Left renal cortex interstitium (tissue), 4 donors: ENCODE data around the gene RIMBP2. TPM values are rescaled to one million over a fixed set of nuclear protein-coding genes. Genes with fewer than 3 reads are reported as not detected.

Experiments
- DNase-seq, 4 donors: peaks; one replicate each; pipeline ENCODE4 v3.0.0-alpha.2; 2013; ENCODE audit warnings: low read depth in 4 of 4, low spot score in 2 of 4, missing footprints in 1 of 4
- polyA plus RNA-seq, 4 donors: library from polyadenylated mRNA; unstranded; fragments of 120-200 nt; gene quantifications; one replicate each; pipeline ENCODE4 v1.2.1, GENCODE V29; 2013; ENCODE audit not compliant: insufficient read length in 4 of 4

The RIMBP2 gene
- polyA plus RNA-seq, 4 donors: 12.7 to 24.3 (median 16.3) TPM

GRCh38 chr12:130577351-130577750, 138.7 kb downstream of the RIMBP2 start:
- DNase-seq: no peak

- DNase-seq: no peak
Observed at GRCh38 chr12:130576371-130576816, 139.7 kb downstream of the RIMBP2 start.

- DNase-seq: no peak
Observed at GRCh38 chr12:130574402-130574801, 141.7 kb downstream of the RIMBP2 start.

GRCh38 chr12:130573766-130574165, 142.3 kb downstream of the RIMBP2 start:
- DNase-seq: no peak

- DNase-seq: no peak
Observed at GRCh38 chr12:130573235-130573634, 142.9 kb downstream of the RIMBP2 start.

GRCh38 chr12:130572553-130572952, 143.5 kb downstream of the RIMBP2 start:
- no peak for DNase-seq

- no peak for DNase-seq
Observed at GRCh38 chr12:130571734-130572133, 144.4 kb downstream of the RIMBP2 start.

- DNase-seq: no peak
Observed at GRCh38 chr12:130571089-130571488, 145.0 kb downstream of the RIMBP2 start.

- no peak for DNase-seq
Observed at GRCh38 chr12:130569521-130569920, 146.6 kb downstream of the RIMBP2 start.

GRCh38 chr12:130568501-130568900, 147.6 kb downstream of the RIMBP2 start:
- no peak for DNase-seq

- no peak for DNase-seq
Observed at GRCh38 chr12:130568041-130568440, 148.1 kb downstream of the RIMBP2 start.

- DNase-seq: no peak
Observed at GRCh38 chr12:130566446-130567155, 149.5 kb downstream of the RIMBP2 start.

GRCh38 chr12:130565189-130565588, 150.9 kb downstream of the RIMBP2 start:
- no peak for DNase-seq

GRCh38 chr12:130563323-130563722, 152.8 kb downstream of the RIMBP2 start:
- no peak for DNase-seq

- no peak for DNase-seq
Observed at GRCh38 chr12:130562716-130563115, 153.4 kb downstream of the RIMBP2 start.

GRCh38 chr12:130560321-130560720, 155.8 kb downstream of the RIMBP2 start:
- DNase-seq: no peak

GRCh38 chr12:130559806-130560205, 156.3 kb downstream of the RIMBP2 start:
- DNase-seq: no peak

- no peak for DNase-seq
Observed at GRCh38 chr12:130557886-130558765, 158.0 kb downstream of the RIMBP2 start.

GRCh38 chr12:130557201-130557600, 158.9 kb downstream of the RIMBP2 start:
- DNase-seq: no peak

GRCh38 chr12:130556486-130557055, 159.5 kb downstream of the RIMBP2 start:
- DNase-seq: no peak
